Smooth muscle cell of the coronary artery (primary cell): Measurements from ENCODE around the gene RFPL4A. TPM values are rescaled to one million over a fixed set of nuclear protein-coding genes. Genes with fewer than 3 reads are reported as not detected.

Experiments
- total RNA-seq: library from RNA; depleted of rRNA; stranded (reverse); fragments of >200 nt; gene quantifications from 2 replicates; pipeline ENCODE4 v1.2.3, GENCODE V29; 2014; ENCODE audit warnings: low replicate concordance

RFPL4A gene
- total RNA-seq: 0.08 TPM in 1 of 2 replicates, not detected in the other

DNA sequence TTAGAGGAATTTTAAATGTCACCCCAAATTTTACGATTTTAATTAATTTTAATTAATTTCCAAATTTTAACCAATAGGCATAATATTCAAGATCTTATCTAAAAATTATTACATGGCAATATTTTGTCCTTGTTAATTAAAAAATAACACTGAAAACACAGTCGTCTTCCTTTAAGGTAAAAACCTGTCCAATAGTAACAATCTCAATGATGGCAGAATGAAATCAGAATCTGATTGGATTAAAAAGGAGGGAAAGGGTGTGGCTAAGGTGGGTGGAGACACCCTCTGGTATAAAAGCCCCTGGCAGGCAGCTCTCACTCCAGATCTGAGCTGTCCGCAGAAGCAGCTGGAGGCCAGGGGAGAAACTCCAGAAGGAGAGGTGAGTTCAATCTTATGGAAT lies at the start of gene RFPL4A:
Gene RFPL4A, plus strand, starts transcription at position 301 of the 400 bp plus-strand sequence. CDS start 2,704 bp downstream, outside the sequence.

DNA sequence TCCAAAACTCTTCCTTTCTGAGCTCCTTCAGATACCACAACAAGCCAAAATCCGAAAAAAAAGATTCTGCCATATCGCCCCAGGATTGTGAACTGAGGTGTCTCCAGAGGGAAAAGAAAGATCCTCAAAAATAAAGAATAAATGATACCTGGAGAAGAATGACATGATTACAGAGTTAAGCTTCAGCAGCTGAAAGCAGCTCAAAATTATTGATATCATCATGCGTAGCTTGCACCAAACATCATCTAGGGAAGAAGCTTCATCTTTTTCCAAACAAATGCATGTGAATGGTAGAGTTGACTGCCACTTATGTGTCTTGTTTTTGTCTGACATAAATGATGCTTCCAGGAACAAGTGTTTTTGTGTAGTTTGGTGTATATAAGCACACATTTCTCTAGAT lies 20.6 kb upstream of the RFPL4A start, which contains the start of gene NLRP9:
Gene NLRP9, minus strand, starts transcription at position 101 of the 400 bp plus-strand sequence. Its CDS starts 28 bp downstream, at position 73.

DNA sequence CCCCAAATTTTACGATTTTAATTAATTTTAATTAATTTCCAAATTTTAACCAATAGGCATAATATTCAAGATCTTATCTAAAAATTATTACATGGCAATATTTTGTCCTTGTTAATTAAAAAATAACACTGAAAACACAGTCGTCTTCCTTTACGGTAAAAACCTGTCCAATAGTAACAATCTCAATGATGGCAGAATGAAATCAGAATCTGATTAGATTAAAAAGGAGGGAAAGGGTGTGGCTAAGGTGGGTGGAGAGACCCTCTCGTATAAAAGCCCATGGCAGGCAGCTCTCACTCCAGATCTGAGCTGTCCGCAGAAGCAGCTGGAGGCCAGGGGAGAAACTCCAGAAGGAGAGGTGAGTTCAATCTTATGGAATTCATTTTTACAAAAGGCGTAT lies 9.9 kb downstream of the RFPL4A start, which contains the start of gene RFPL4AL1:
Gene RFPL4AL1, plus strand, starts transcription at position 301 of the 400 bp plus-strand sequence. CDS start 2,687 bp downstream, outside the sequence.

Other genes with a start within 250 kb of the RFPL4A start
- not detected in 2 replicates for gene SBK2, start 222.0 kb upstream of the RFPL4A start, total RNA-seq
- not detected in 2 replicates for gene SBK3, start 213.6 kb upstream of the RFPL4A start, total RNA-seq
- 0.94 and 3.3 TPM in 2 replicates for gene ZNF579, start 178.2 kb upstream of the RFPL4A start, total RNA-seq
- 1.3 and 1.6 TPM in 2 replicates for gene FIZ1, start 159.6 kb upstream of the RFPL4A start, total RNA-seq
- gene ZNF524, start 158.8 kb upstream of the RFPL4A start, total RNA-seq: 7.3 and 7.5 TPM in 2 replicates
- under 0.01 and 0.53 TPM in 2 replicates for gene ZNF865, start 153.4 kb upstream of the RFPL4A start, total RNA-seq
- gene ZNF784, start 134.5 kb upstream of the RFPL4A start, total RNA-seq: 2.0 and 3.5 TPM in 2 replicates
- 3.6 and 6.4 TPM in 2 replicates for gene ZNF580, start 118.1 kb upstream of the RFPL4A start, total RNA-seq
- 18.8 and 20.7 TPM in 2 replicates for gene ZNF581, start 115.4 kb upstream of the RFPL4A start, total RNA-seq
- gene CCDC106, start 110.9 kb upstream of the RFPL4A start, total RNA-seq: 2.7 and 6.4 TPM in 2 replicates
- gene U2AF2, start 104.1 kb upstream of the RFPL4A start, total RNA-seq: 82.3 and 109 TPM in 2 replicates
- gene EPN1, start 83.9 kb upstream of the RFPL4A start, total RNA-seq: 54.2 and 64.5 TPM in 2 replicates
- gene NLRP9, start 20.7 kb upstream of the RFPL4A start, total RNA-seq: not detected in 2 replicates
- gene RFPL4AL1, start 10.0 kb downstream of the RFPL4A start, total RNA-seq: not detected in 2 replicates
- gene NLRP11, start 72.9 kb downstream of the RFPL4A start, total RNA-seq: not detected in 2 replicates
- not detected in 2 replicates for gene NLRP4, start 77.4 kb downstream of the RFPL4A start, total RNA-seq
- not detected in 2 replicates for gene NLRP13, start 173.2 kb downstream of the RFPL4A start, total RNA-seq
- not detected in 2 replicates for gene NLRP8, start 188.7 kb downstream of the RFPL4A start, total RNA-seq
- not detected in 2 replicates for gene NLRP5, start 227.7 kb downstream of the RFPL4A start, total RNA-seq